GM23338 (cell line): ENCODE results near the gene CD300LB. TPM values are rescaled to one million over a fixed set of nuclear protein-coding genes. Genes with fewer than 3 reads are reported as not detected.

Source experiments
- ATAC-seq: fragments of 200-7000 bp; cut with Tn5 transposase; 3 replicates; pipeline ENCODE4 v1.9.1; 2020
- DNase-seq: peaks from one replicate; pipeline ENCODE4 v3.0.0-alpha.2; 2015; ENCODE audit warnings: low spot score
- H2AFZ ChIP-seq: fragments of 200-600 bp; sonication (generic); 2 replicates; pipeline ENCODE4 v1.8.0; 2016; ENCODE audit warnings: antibody characterized with exemption, mild to moderate bottlenecking, moderate library complexity
- H3F3A ChIP-seq: fragments of 200-600 bp; sonication (generic); replicated peaks from 2 replicates; pipeline ENCODE4 v1.8.0; 2017; ENCODE audit warnings: antibody characterized with exemption, mixed run types, low read depth
- H3K27ac ChIP-seq: fragments of 200-600 bp; sonication (generic); 2 replicates; pipeline ENCODE4 v1.6.1; 2016; ENCODE audit warnings: low read depth
- H3K27me3 ChIP-seq: fragments of 200-600 bp; sonication (generic); 2 replicates; pipeline ENCODE4 v1.8.0; 2016; ENCODE audit warnings: mild to moderate bottlenecking, mixed run types, moderate library complexity; ENCODE audit not compliant: insufficient read depth
- H3K36me3 ChIP-seq: fragments of 200-600 bp; sonication (generic); 2 replicates; pipeline ENCODE4 v1.8.0; 2016; ENCODE audit warnings: mild to moderate bottlenecking; ENCODE audit not compliant: insufficient read depth
- H3K4me1 ChIP-seq: fragments of 200-600 bp; sonication (generic); 2 replicates; pipeline ENCODE4 v1.8.0; 2016; ENCODE audit warnings: mild to moderate bottlenecking, moderate library complexity; ENCODE audit not compliant: insufficient read depth
- H3K4me2 ChIP-seq: fragments of 200-600 bp; sonication (generic); 2 replicates; pipeline ENCODE4 v1.7.1; 2017; ENCODE audit warnings: mixed run types
- H3K4me3 ChIP-seq: fragments of 200-600 bp; sonication (generic); 2 replicates; pipeline ENCODE4 v1.6.1; 2016; ENCODE audit warnings: mixed run types
- H3K79me2 ChIP-seq: fragments of 200-600 bp; sonication (generic); replicated peaks from 2 replicates; pipeline ENCODE4 v1.8.0; 2017; ENCODE audit warnings: mild to moderate bottlenecking; ENCODE audit not compliant: insufficient read depth
- H3K9me2 ChIP-seq: fragments of 200-600 bp; sonication (generic); 2 replicates; pipeline ENCODE4 v1.8.0; 2017; ENCODE audit not compliant: insufficient read depth
- H4K20me1 ChIP-seq: fragments of 200-600 bp; sonication (generic); replicated peaks from 2 replicates; pipeline ENCODE4 v1.8.0; 2017; ENCODE audit warnings: mild to moderate bottlenecking; ENCODE audit not compliant: insufficient read depth
- H3K27ac Mint-ChIP-seq: 2 replicates; pipeline ENCODE4 v1.8.0; 2020; ENCODE audit warnings: inconsistent platforms, mild to moderate bottlenecking, moderate library complexity, mixed read lengths
- H3K27me3 Mint-ChIP-seq: 3 replicates; pipeline ENCODE4 v1.8.0; 2022; ENCODE audit warnings: low read depth, mild to moderate bottlenecking, moderate library complexity, mixed read lengths, inconsistent platforms; ENCODE audit not compliant: insufficient read depth, poor library complexity
- H3K36me3 Mint-ChIP-seq: 3 replicates; pipeline ENCODE4 v1.8.0; 2021; ENCODE audit warnings: low read depth, mild to moderate bottlenecking, inconsistent platforms, moderate library complexity, mixed read lengths
- H3K4me1 Mint-ChIP-seq: 3 replicates; pipeline ENCODE4 v1.8.0; 2020; ENCODE audit warnings: mild to moderate bottlenecking, inconsistent platforms, mixed read lengths
- H3K4me3 Mint-ChIP-seq: 3 replicates; pipeline ENCODE4 v1.8.0; 2021; ENCODE audit warnings: moderate library complexity, mild to moderate bottlenecking, inconsistent platforms, mixed read lengths
- H3K9me3 Mint-ChIP-seq: 3 replicates; pipeline ENCODE4 v1.8.0; 2020; ENCODE audit warnings: moderate library complexity, mild to moderate bottlenecking, inconsistent platforms, mixed read lengths
- CREB1 ChIP-seq: fragments of 250-450 bp; sonication (Bioruptor Pico); IDR thresholded peaks from 2 replicates; pipeline ENCODE4 v1.5.0; 2020; ENCODE audit warnings: low read depth, mild to moderate bottlenecking, moderate library complexity
- ETS1 ChIP-seq: IDR thresholded peaks from 2 replicates; pipeline ENCODE4 v1.6.1; 2016; ENCODE audit warnings: antibody characterized with exemption
- EZH2 ChIP-seq: fragments of 200-600 bp; sonication (generic); IDR thresholded peaks from one replicate; pipeline ENCODE4 v1.8.0; 2017; ENCODE audit warnings: antibody characterized with exemption, mild to moderate bottlenecking, low read depth; ENCODE audit not compliant: unreplicated experiment
- EZH2phosphoT487 ChIP-seq: fragments of 200-600 bp; sonication (generic); IDR thresholded peaks from one replicate; pipeline ENCODE4 v1.8.1; 2018; ENCODE audit warnings: antibody characterized with exemption; ENCODE audit not compliant: unreplicated experiment
- JUNB ChIP-seq: IDR thresholded peaks from one replicate; pipeline ENCODE4 v1.6.1; 2016; ENCODE audit warnings: antibody characterized with exemption; ENCODE audit not compliant: unreplicated experiment
- NANOG ChIP-seq: IDR thresholded peaks from 2 replicates; pipeline ENCODE4 v1.6.1; 2016; ENCODE audit warnings: antibody characterized with exemption, borderline replicate concordance
- POLR2AphosphoS5 ChIP-seq: IDR thresholded peaks from 2 replicates; pipeline ENCODE4 v1.6.1; 2016; ENCODE audit warnings: antibody characterized with exemption, low read depth
- REST ChIP-seq: IDR thresholded peaks from one replicate; pipeline ENCODE4 v1.6.1; 2018; ENCODE audit warnings: antibody characterized with exemption; ENCODE audit not compliant: unreplicated experiment
- STAT1 ChIP-seq: IDR thresholded peaks from one replicate; pipeline ENCODE4 v1.6.1; 2016; ENCODE audit warnings: antibody characterized with exemption; ENCODE audit not compliant: unreplicated experiment
- ZNF114 ChIP-seq: fragments of 250-450 bp; sonication (Bioruptor Pico); IDR thresholded peaks from 2 replicates; pipeline ENCODE4 v1.5.0; 2020; ENCODE audit warnings: mild to moderate bottlenecking, moderate library complexity
- ZNF331 ChIP-seq: fragments of 250-450 bp; sonication (Bioruptor Pico); IDR thresholded peaks from 2 replicates; pipeline ENCODE4 v1.5.0; 2020; ENCODE audit warnings: low read depth, mild to moderate bottlenecking, moderate library complexity
- ZNF462 ChIP-seq: fragments of 250-450 bp; sonication (Bioruptor Pico); IDR thresholded peaks from 2 replicates; pipeline ENCODE4 v1.5.0; 2020; ENCODE audit warnings: mild to moderate bottlenecking, moderate library complexity
- polyA plus RNA-seq: library from polyadenylated mRNA; unstranded; fragments of >200 nt; fragmentation: Nextera tagmentation; extraction: Ambion mirVana; gene quantifications from 2 replicates; pipeline ENCODE4 v1.2.1, GENCODE V29; 2016
- total RNA-seq: library from RNA; depleted of rRNA; stranded (reverse); fragments of >200 nt; shearing (Covaris generic); gene quantifications from 2 replicates; pipeline ENCODE4 v1.2.3, GENCODE V29; 2014
- TF ChIP-seq, protein P1 (sequence below), 2 experiments: fragments of 200-600 bp in 1 of 2; sonication (generic) in 1 of 2; conservative IDR thresholded peaks; 2 replicates each; pipeline versions ENCODE4 v1.5.1 to v1.6.1; 2016 to 2017; ENCODE audit warnings: antibody characterized with exemption in 2 of 2, low read depth in 2 of 2, mild to moderate bottlenecking in 2 of 2, moderate library complexity in 1 of 2

The CD300LB gene
- total and polyA plus RNA-seq, 2 experiments from 2014 or later, result not detected

GRCh38 chr17:74526681-74527080 is 4.6 kb downstream of the CD300LB start:
- Mint-ChIP-seq H3K36me3 (no peaks in the 10 kb centered on the region), H3K9me3 (peaks cover 23% of the 10 kb centered on the region), H3K4me3 (no peak overlapping the region), H3K27ac (no peak overlapping the region), H3K27me3 (peaks cover 8% of the 10 kb centered on the region), H3K4me1 (no peaks in the 10 kb centered on the region)
- Histone ChIP-seq H3K9me2 (no peaks in the 10 kb centered on the region), H3K4me1 (no peaks in the 10 kb centered on the region), H3K4me2 (no peak overlapping the region), H2AFZ (no peak overlapping the region), H3F3A (no peaks in the 10 kb centered on the region), H3K27me3 (no peaks in the 10 kb centered on the region), H3K27ac (no peak overlapping the region), H3K4me3 (no peak overlapping the region), H3K79me2 (no peaks in the 10 kb centered on the region), H3K36me3 (no peaks in the 10 kb centered on the region), H4K20me1 (no peaks in the 10 kb centered on the region)
- no peak for DNase-seq
- no peak for ATAC-seq
- TF ChIP-seq ETS1, result no peak
- no peak for TF ChIP-seq REST
- no peak for TF ChIP-seq ZNF114 (CRISPR knock-in tag)
- no peak for TF ChIP-seq EZH2phosphoT487
- TF ChIP-seq ZNF462 (CRISPR knock-in tag), result no peak
- TF ChIP-seq ZNF331 (CRISPR knock-in tag), result no peak
- TF ChIP-seq NANOG, result no peak
- TF ChIP-seq STAT1, result no peak
- TF ChIP-seq POLR2AphosphoS5, result no peak
- no peak for TF ChIP-seq EZH2
- TF ChIP-seq CREB1 (CRISPR knock-in tag), result no peak
- TF ChIP-seq, protein P1, sequence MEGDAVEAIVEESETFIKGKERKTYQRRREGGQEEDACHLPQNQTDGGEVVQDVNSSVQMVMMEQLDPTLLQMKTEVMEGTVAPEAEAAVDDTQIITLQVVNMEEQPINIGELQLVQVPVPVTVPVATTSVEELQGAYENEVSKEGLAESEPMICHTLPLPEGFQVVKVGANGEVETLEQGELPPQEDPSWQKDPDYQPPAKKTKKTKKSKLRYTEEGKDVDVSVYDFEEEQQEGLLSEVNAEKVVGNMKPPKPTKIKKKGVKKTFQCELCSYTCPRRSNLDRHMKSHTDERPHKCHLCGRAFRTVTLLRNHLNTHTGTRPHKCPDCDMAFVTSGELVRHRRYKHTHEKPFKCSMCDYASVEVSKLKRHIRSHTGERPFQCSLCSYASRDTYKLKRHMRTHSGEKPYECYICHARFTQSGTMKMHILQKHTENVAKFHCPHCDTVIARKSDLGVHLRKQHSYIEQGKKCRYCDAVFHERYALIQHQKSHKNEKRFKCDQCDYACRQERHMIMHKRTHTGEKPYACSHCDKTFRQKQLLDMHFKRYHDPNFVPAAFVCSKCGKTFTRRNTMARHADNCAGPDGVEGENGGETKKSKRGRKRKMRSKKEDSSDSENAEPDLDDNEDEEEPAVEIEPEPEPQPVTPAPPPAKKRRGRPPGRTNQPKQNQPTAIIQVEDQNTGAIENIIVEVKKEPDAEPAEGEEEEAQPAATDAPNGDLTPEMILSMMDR (conservative IDR thresholded peaks at IDR 0.05; ENCODE audit: low read depth in 2 of 2), result no peak
- no peak for TF ChIP-seq JUNB
